NCI-H446 (cell line): Measurements from ENCODE around the gene ATOH1.

ENCODE experiments used
- DNase-seq, 2 experiments: peaks; one replicate each; lab custom pipeline; 2025; lab: John Stamatoyannopoulos, UW

ATOH1 gene, protein sequence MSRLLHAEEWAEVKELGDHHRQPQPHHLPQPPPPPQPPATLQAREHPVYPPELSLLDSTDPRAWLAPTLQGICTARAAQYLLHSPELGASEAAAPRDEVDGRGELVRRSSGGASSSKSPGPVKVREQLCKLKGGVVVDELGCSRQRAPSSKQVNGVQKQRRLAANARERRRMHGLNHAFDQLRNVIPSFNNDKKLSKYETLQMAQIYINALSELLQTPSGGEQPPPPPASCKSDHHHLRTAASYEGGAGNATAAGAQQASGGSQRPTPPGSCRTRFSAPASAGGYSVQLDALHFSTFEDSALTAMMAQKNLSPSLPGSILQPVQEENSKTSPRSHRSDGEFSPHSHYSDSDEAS

GRCh38 chr4:93828332-93828994 is at the start of gene ATOH1:
TSS of gene ATOH1 (plus strand) at chr4:93828753. CDS start at chr4:93828927, 174 bp downstream.
- peak in 1 of 2 experiments; percentile 5 for DNase-seq

- no peak for DNase-seq
These were observed 49.3 kb upstream of the ATOH1 start for GRCh38 chr4:93779228-93779627.

DNA sequence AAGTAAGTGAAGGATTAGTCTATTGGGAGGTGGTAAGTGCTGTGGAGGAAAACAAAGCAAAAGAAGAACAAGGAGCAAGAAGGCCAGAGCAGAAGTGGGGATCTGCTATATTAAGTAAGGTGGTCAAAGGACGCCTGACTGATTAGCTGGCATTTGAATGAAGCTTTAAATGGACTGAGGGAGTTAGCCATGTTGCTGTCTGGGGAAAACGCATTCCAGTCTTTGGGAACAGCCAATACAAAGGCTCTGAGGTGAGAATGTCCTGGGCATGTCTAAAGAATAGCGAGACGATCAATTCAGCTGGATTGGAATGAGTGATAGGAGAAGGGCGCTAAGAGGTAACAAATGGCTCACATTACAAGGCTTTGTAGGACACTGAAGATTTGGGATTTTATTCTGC is 48.5 kb upstream of the ATOH1 start:
- no peak for DNase-seq

- DNase-seq: no peak
These were observed 47.4 kb upstream of the ATOH1 start for GRCh38 chr4:93781198-93781597.

DNA sequence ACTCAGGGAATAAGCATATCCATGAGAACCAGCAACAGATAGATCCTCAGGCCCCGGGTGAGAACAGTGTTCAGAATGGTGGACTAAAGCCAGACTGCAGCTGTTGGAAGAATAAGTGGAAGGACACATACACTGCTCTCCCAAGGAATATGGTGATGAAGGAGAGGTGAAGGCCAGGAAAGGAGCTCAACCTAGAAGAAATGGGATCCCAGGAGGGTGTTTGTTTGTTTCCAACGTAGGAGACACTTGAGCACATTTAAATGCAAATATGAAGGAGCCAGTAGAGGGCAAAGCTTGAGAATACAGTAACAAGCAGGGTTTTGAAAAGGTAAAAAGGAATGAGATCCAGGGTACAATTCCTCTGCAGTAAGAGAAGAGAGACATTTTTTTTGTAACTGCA is 42.4 kb upstream of the ATOH1 start:
- DNase-seq: no peak

GRCh38 chr4:93788712-93789111 is 39.8 kb upstream of the ATOH1 start:
- DNase-seq: peak in 1 of 2 experiments; percentile 33

DNA sequence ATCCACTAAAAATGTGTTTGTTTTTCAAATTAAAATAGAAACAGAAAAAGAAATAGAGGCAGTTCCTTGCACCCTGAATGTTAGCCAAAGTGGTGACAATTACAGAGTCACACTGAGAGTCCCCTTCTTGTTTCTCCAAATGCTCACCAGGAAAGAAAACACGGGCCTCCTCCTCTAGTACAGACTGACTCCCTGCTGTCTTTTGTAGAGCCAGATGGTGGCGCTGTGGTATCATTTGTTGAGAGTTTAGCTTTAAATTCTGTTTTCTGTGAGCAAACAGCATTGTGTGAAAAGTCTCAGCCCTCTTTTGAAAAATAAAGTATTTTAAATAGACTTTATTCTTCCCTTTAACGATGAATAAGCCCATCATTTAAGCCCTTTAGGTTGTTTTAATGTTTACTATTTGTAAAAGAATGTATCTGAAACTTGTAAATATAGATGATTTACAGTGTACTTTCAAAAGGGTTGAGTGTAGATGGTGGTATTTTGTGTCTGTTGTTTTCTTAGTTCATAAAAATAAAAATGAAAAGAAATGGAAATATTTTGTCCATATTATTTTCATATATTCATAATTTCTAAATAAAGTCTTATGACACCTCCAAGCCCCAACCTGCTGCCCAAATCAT is 36.9 kb upstream of the ATOH1 start:
- DNase-seq: peak; percentile 25 to 66

- no peak for DNase-seq
These were observed 26.5 kb upstream of the ATOH1 start for GRCh38 chr4:93802045-93802444.

- peak; percentile 11 to 54 for DNase-seq
These were observed 18.8 kb upstream of the ATOH1 start for GRCh38 chr4:93809773-93810172.

DNA sequence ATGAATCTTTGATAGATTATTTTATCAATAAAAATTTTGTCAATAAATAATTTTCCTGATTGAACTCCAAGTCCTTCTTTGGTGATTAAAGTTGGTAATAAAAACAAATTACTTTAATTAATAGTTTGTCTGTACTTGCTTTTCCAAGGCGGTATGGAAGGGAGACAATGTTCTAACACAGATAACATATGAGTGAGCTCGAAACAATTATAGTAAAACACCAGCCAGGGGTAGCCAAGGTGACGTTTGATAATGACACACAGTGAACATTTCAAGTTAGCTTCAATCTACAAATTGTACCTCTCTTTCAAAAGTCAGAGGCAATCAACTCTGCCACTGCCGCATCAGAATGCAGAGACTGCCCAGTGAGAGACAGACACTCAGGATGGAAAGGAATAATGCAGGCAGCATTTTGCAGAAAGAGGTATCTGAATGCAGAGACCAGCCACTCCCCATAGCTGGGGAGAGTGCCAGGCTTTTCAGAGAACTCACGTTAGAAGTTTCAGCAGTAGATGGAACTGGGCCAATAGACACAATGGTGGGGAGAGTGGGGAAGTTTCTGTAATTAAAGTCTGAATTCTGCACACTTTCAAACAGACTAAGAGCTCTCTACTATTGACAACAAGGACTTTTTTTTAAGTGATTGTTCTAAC is 18.1 kb upstream of the ATOH1 start:
- peak in 1 of 2 experiments; percentile 54 for DNase-seq

- DNase-seq: no peak
These were observed 15.5 kb upstream of the ATOH1 start for GRCh38 chr4:93813092-93813491.

- DNase-seq: no peak
These were observed 14.4 kb upstream of the ATOH1 start for GRCh38 chr4:93814141-93814540.

GRCh38 chr4:93814722-93815121 is 13.8 kb upstream of the ATOH1 start:
- DNase-seq: no peak

DNA sequence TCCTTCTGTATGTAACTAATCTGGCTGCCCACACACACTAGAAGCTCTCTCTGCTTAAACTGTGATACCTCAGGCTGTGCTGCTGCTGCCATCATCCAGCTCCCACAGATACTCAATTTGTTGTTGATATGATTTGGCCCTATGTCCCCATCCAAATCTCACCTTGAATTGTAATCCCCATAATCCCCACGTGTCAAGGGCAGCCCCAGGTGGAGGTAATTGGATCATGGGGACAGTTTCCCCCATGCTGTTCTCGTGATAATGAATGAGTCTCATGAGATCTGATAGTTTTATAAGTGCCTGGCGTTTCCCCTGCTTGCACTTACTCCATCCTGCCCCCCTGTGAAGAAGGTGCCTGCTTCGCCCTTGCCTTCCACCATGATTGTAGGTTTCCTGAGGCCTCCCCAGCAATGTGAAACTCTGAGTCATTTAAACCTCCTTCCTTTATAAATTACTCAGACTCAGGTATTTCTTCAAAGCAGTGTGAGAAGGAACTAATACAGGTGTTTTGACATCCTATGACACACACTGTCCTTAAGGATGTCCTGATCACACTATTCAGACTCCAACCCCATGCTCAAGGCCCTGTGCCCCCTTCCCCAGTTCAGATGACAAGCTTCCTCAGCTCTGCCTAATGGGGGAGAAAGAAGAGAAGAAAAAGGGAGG is 2.9 kb upstream of the ATOH1 start:
- DNase-seq: no peak

GRCh38 chr4:93827272-93827947 is 1.1 kb upstream of the ATOH1 start:
- DNase-seq: no peak

DNA sequence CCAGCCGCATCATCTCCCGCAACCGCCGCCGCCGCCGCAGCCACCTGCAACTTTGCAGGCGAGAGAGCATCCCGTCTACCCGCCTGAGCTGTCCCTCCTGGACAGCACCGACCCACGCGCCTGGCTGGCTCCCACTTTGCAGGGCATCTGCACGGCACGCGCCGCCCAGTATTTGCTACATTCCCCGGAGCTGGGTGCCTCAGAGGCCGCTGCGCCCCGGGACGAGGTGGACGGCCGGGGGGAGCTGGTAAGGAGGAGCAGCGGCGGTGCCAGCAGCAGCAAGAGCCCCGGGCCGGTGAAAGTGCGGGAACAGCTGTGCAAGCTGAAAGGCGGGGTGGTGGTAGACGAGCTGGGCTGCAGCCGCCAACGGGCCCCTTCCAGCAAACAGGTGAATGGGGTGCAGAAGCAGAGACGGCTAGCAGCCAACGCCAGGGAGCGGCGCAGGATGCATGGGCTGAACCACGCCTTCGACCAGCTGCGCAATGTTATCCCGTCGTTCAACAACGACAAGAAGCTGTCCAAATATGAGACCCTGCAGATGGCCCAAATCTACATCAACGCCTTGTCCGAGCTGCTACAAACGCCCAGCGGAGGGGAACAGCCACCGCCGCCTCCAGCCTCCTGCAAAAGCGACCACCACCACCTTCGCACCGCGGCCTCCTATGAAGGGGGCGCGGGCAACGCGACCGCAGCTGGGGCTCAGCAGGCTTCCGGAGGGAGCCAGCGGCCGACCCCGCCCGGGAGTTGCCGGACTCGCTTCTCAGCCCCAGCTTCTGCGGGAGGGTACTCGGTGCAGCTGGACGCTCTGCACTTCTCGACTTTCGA is 654 bp downstream of the ATOH1 start:
- DNase-seq: no peak

GRCh38 chr4:93829820-93830687 is 1.5 kb downstream of the ATOH1 start:
- no peak for DNase-seq

- DNase-seq: no peak
These were observed 3.4 kb downstream of the ATOH1 start for GRCh38 chr4:93831716-93832496.
